WERI-Rb-1 (cell line): ENCODE data around the gene NRXN2.

Experiments
- DNase-seq: peaks from one replicate; pipeline ENCODE4 v3.0.0-alpha.2; 2020
- H3K27ac ChIP-seq: fragments of 250-450 bp; sonication (Bioruptor Pico); 2 replicates; pipeline ENCODE4 v1.5.1; 2020; ENCODE audit warnings: mild to moderate bottlenecking, moderate library complexity
- H3K27me3 ChIP-seq: fragments of 250-450 bp; sonication (Bioruptor Pico); 2 replicates; pipeline ENCODE4 v1.5.1; 2021; ENCODE audit warnings: mild to moderate bottlenecking, low read depth, moderate library complexity; ENCODE audit not compliant: insufficient read depth, severe bottlenecking
- H3K36me3 ChIP-seq: fragments of 250-450 bp; sonication (Bioruptor Pico); 2 replicates; pipeline ENCODE4 v1.5.1; 2020; ENCODE audit warnings: mild to moderate bottlenecking, moderate library complexity
- H3K4me3 ChIP-seq: 2 replicates; pipeline ENCODE4 v1.5.1; 2011; ENCODE audit warnings: low read depth, mild to moderate bottlenecking, control low read depth, low read length
- H3K9me3 ChIP-seq: fragments of 250-450 bp; sonication (Bioruptor Pico); 2 replicates; pipeline ENCODE4 v1.5.1; 2021; ENCODE audit warnings: mild to moderate bottlenecking, moderate library complexity; ENCODE audit not compliant: severe bottlenecking
- CTCF ChIP-seq: IDR thresholded peaks from 2 replicates; pipeline ENCODE4 v1.5.1; 2011; ENCODE audit warnings: low read depth, mild to moderate bottlenecking, control low read depth, inconsistent platforms, low read length

Gene NRXN2

GRCh38 chr11:64581057-64581523 is 141.9 kb downstream of the NRXN2 start:
- no peak for TF ChIP-seq CTCF
- no peak overlapping the region for H3K27ac ChIP-seq
- H3K36me3 ChIP-seq = no peaks in the 10 kb centered on the region
- no peaks in the 10 kb centered on the region for H3K27me3 ChIP-seq
- no peak overlapping the region for H3K4me3 ChIP-seq
- DNase-seq = no peak
- H3K9me3 ChIP-seq = no peaks in the 10 kb centered on the region

DNA sequence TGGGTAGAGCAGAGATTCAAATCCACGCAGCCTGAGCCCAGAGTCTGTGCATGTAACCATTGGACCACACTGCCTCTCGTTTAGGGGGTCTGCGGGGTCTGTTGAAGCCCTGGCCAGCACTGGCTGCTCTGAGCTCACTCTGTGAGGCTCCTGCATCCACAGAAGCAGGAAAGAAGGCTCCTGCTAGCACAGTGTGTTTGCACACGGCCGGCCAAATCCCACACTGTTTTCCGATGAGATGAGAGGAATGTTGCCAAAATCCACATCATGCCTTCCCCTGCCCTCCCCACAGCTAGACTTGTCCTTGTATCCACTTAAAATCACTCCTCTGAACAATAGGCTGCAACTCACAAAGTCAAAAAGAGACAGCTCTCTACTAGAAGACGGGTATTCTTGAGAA is 142.6 kb downstream of the NRXN2 start:
- H3K9me3 ChIP-seq = no peaks in the 10 kb centered on the region
- no peak for DNase-seq
- H3K27me3 ChIP-seq = no peaks in the 10 kb centered on the region
- H3K36me3 ChIP-seq = no peaks in the 10 kb centered on the region
- no peak for TF ChIP-seq CTCF
- no peak overlapping the region for H3K27ac ChIP-seq
- no peak overlapping the region for H3K4me3 ChIP-seq

GRCh38 chr11:64577202-64577601 is 145.8 kb downstream of the NRXN2 start:
- no peak overlapping the region for H3K4me3 ChIP-seq
- H3K36me3 ChIP-seq = no peaks in the 10 kb centered on the region
- no peak for DNase-seq
- TF ChIP-seq CTCF = no peak
- no peaks in the 10 kb centered on the region for H3K9me3 ChIP-seq
- no peaks in the 10 kb centered on the region for H3K27me3 ChIP-seq
- H3K27ac ChIP-seq = no peak overlapping the region

DNA sequence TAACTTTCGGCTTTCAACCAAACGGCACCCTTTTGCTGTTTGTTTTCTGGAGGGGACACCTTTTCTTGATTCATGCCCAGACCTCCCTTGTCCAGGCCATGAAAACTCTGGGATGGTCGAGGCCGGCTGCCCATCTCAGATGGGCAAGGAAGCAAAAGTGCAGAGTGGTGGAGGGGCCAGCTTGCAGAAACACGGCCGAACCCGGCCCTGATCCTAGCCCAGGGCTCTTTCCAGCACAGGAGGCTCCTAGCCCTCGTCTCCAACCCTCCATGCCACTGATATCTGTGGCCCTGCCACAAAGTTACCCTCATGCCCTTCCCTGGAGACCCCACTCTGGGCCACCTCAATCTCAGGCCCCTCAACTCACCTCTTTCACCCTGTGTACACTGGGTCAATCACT is 150.9 kb downstream of the NRXN2 start:
- Histone ChIP-seq H3K9me3 (no peaks in the 10 kb centered on the region), H3K27me3 (no peaks in the 10 kb centered on the region), H3K36me3 (no peaks in the 10 kb centered on the region), H3K4me3 (no peak overlapping the region), H3K27ac (peak overlapping the region; percentile 32)
- TF ChIP-seq CTCF = no peak
- no peak for DNase-seq

DNA sequence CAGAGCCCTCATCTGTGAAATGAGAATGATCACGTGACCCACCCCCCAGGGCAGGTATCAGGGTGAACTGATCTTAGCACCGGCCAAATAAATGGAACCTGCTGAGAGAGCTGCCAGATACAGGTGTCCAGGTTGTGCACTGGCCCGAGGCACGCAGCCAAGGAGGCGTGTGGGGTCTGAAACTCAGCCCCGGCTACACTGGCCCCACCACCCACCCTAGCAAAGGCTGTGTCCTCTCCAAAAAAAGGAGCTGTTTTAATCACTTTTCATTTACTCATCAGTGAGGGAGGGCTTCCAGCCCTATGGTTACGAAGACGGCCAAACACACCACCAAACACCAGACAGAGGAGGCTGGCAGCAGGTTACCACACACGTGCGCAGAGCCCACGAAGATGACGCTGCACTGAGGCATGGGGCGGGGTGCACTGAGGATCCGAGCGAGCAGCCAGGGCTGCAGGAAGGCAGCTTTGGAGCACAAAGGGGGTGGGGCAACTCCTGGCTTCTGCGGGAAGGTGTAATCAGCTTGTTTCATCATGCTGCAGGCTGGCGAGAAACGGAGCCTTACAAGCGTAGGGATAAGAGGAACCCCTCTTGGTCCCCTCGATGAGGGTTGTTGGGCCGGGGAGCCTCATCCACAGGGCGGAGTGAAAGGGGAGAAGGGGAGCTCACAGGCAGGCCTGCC is 151.4 kb downstream of the NRXN2 start:
- Histone ChIP-seq H3K4me3 (no peak overlapping the region), H3K9me3 (no peaks in the 10 kb centered on the region), H3K36me3 (no peaks in the 10 kb centered on the region), H3K27me3 (no peaks in the 10 kb centered on the region), H3K27ac (peak overlapping the region; percentile 32)
- no peak for TF ChIP-seq CTCF
- peak; percentile 80 for DNase-seq

- Histone ChIP-seq H3K9me3 (no peaks in the 10 kb centered on the region), H3K27ac (no peak overlapping the region), H3K4me3 (no peak overlapping the region), H3K36me3 (no peaks in the 10 kb centered on the region), H3K27me3 (no peaks in the 10 kb centered on the region)
- DNase-seq = no peak
- TF ChIP-seq CTCF = no peak
Observed at GRCh38 chr11:64571050-64571409, 152.0 kb downstream of the NRXN2 start.
